HFFc6 (cell line): ENCODE data around the gene PAN3. TPM values are rescaled to one million over a fixed set of nuclear protein-coding genes. Genes with fewer than 3 reads are reported as not detected.

Experiments used
- DNase-seq: peaks from one replicate; pipeline ENCODE4 v3.0.0-alpha.2; 2018
- H3K27ac Mint-ChIP-seq: 2 replicates; pipeline ENCODE4 v1.8.0; 2020; ENCODE audit warnings: mild to moderate bottlenecking, mixed read lengths
- H3K27me3 Mint-ChIP-seq: 2 replicates; pipeline ENCODE4 v1.8.0; 2021; ENCODE audit warnings: mild to moderate bottlenecking, moderate library complexity, mixed read lengths; ENCODE audit not compliant: insufficient read depth
- H3K36me3 Mint-ChIP-seq: 2 replicates; pipeline ENCODE4 v1.8.0; 2021; ENCODE audit warnings: low read depth, mixed read lengths
- H3K4me1 Mint-ChIP-seq: 2 replicates; pipeline ENCODE4 v1.8.0; 2020; ENCODE audit warnings: low read depth, mixed read lengths
- H3K4me3 Mint-ChIP-seq: 2 replicates; pipeline ENCODE4 v1.8.0; 2020; ENCODE audit warnings: mild to moderate bottlenecking, moderate library complexity, mixed read lengths
- H3K9me3 Mint-ChIP-seq: 2 replicates; pipeline ENCODE4 v1.8.0; 2020; ENCODE audit warnings: mild to moderate bottlenecking, mixed read lengths
- total RNA-seq, 6 experiments: library from RNA; stranded (reverse); fragmentation: NEBNext Ultra II Directional; extraction: Animal tissue kit (Norgen Biotek cat#: 25700); gene quantifications; 2 replicates in 1 of 6; 3 replicates in 5 of 6; pipeline ENCODE4 v1.2.3, GENCODE V29; 2021
- TF ChIP-seq, protein P1 (sequence below): fragments of 200-600 bp; sonication (generic); IDR thresholded peaks from 2 replicates; pipeline ENCODE4 v1.5.0; 2021; ENCODE audit warnings: antibody characterized with exemption, mild to moderate bottlenecking

PAN3 gene
- total RNA-seq, 6 experiments from 2014 or later, result 16.9 to 20.2 (median 18.0) TPM

DNA sequence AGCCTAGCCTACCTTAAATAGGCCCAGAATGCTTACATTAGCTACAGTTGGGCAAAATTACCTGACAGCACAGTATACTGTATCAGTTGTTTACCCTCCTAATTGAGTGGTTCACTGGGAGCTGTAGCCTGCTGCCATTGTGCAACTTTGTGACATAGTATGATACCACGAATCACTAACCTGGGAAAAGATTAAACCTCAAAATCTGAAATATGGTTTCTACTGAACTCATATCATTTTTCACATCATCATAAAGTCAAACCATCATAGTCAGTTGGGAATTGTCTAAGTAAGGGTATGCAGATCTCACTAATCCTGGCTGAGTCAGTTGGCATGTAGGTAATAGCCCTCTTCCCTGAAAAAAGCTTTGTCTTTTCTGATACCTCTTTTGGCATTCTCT is 9.2 kb downstream of the PAN3 start:
- TF ChIP-seq, protein P1, sequence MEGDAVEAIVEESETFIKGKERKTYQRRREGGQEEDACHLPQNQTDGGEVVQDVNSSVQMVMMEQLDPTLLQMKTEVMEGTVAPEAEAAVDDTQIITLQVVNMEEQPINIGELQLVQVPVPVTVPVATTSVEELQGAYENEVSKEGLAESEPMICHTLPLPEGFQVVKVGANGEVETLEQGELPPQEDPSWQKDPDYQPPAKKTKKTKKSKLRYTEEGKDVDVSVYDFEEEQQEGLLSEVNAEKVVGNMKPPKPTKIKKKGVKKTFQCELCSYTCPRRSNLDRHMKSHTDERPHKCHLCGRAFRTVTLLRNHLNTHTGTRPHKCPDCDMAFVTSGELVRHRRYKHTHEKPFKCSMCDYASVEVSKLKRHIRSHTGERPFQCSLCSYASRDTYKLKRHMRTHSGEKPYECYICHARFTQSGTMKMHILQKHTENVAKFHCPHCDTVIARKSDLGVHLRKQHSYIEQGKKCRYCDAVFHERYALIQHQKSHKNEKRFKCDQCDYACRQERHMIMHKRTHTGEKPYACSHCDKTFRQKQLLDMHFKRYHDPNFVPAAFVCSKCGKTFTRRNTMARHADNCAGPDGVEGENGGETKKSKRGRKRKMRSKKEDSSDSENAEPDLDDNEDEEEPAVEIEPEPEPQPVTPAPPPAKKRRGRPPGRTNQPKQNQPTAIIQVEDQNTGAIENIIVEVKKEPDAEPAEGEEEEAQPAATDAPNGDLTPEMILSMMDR, result no peak
- Mint-ChIP-seq H3K4me3 (no peak overlapping the region), H3K4me1 (peaks cover 17% of the 10 kb centered on the region), H3K27me3 (no peaks in the 10 kb centered on the region), H3K36me3 (no peaks in the 10 kb centered on the region), H3K9me3 (no peaks in the 10 kb centered on the region), H3K27ac (no peak overlapping the region)
- no peak for DNase-seq

DNA sequence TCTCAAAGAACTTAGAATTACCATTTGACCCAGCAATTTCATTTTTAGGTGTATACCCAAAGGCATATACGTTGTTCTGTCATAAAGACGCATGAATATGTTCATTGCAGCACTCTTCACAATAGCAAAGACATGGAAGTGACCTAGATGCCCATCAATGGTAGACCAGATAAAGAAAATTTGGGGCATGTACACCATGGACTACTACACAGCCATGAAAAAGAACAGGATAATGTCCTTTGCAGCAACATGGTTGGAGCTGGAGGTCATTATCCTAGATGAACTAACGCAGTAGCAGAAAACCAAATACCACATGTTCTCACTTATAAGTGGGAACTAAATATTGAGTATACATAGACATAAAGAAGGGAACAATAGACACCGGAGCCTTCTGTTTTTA is 20.7 kb downstream of the PAN3 start:
- DNase-seq, result no peak
- TF ChIP-seq, protein P1, result no peak
- H3K27me3 Mint-ChIP-seq, result no peaks in the 10 kb centered on the region
- H3K36me3 Mint-ChIP-seq, result peaks cover 22% of the 10 kb centered on the region
- no peak overlapping the region for H3K4me3 Mint-ChIP-seq
- H3K9me3 Mint-ChIP-seq, result no peaks in the 10 kb centered on the region; the same call in 1 of the 2 replicates
- H3K4me1 Mint-ChIP-seq, result peaks cover 28% of the 10 kb centered on the region
- no peak overlapping the region for H3K27ac Mint-ChIP-seq

DNA sequence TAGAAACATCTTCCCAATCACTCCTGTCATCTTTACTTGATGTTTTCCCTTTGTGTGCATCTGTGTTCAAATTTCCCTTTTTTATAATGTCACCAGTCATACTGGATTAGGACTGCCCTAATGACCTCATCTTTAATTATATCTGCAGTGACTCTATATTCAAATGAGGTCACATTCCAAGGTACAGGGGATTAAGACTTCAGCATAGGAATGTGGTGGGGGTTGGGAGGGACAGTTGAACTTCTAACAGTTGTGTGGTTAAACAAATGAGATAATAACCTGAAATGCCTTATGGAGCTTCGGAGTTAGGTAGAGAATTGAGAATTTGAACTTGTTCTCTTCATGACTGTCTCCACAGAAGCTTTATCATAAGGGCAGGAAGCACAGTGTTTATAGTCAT is 23.0 kb downstream of the PAN3 start:
- peak; percentile 25 for DNase-seq
- H3K4me1 Mint-ChIP-seq, result peaks cover 28% of the 10 kb centered on the region
- H3K36me3 Mint-ChIP-seq, result peaks cover 26% of the 10 kb centered on the region
- H3K9me3 Mint-ChIP-seq, result no peaks in the 10 kb centered on the region; the same call in 1 of the 2 replicates
- H3K27me3 Mint-ChIP-seq, result no peaks in the 10 kb centered on the region
- peak overlapping the region; percentile 36 for H3K4me3 Mint-ChIP-seq
- TF ChIP-seq, protein P1, result no peak
- peak overlapping the region; percentile 63 for H3K27ac Mint-ChIP-seq

DNA sequence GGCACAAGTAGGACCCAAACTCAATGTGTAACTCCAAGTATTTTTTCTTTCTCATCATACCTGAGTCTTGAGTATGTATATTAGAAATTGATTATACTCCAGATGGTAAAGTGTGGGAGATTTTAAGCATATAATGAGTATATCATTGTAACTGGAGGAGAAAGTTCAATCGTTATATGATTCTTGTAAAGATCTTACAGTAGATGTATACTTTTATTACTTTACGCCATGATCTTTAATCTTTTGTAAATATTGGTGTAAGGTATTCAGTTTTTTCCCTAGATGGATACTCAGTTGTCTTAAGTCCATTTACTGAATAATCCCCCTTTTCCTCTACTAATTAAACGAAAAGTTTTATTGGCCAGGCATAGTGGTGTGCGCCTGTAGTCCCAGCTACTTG is 25.2 kb downstream of the PAN3 start:
- H3K27ac Mint-ChIP-seq, result no peak overlapping the region

DNA sequence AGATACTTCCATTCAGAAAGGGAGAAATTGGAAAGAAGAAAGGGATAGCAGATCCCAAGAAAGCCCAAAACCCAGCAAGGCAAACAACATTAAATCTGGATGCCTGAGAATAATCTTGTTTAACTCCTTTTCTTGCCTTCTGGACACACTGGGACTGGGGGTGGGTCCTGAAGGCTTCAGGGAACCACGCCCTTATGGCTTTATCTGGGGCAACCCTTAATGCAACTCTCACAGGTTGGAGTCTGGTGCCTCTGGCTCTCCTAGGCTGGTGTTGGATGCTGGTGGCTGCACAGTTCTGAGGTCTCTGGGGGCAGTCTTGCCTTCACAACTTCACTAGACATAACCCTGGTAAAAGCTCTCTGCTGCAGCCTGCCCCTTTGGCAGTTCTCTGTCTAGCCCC is 27.9 kb downstream of the PAN3 start:
- Mint-ChIP-seq H3K4me3 (no peak overlapping the region), H3K9me3 (no peaks in the 10 kb centered on the region), H3K27ac (no peak overlapping the region), H3K36me3 (peaks cover 6% of the 10 kb centered on the region), H3K4me1 (peaks cover 15% of the 10 kb centered on the region), H3K27me3 (no peaks in the 10 kb centered on the region)
- TF ChIP-seq, protein P1, result no peak
- DNase-seq, result no peak

More for the DNA sequence above, 25.2 kb downstream of the PAN3 start:
- Mint-ChIP-seq H3K9me3 (no peaks in the 10 kb centered on the region), H3K4me3 (no peak overlapping the region), H3K4me1 (peaks cover 28% of the 10 kb centered on the region), H3K36me3 (peaks cover 9% of the 10 kb centered on the region; the same call in 1 of the 2 replicates), H3K27me3 (no peaks in the 10 kb centered on the region)
- TF ChIP-seq, protein P1, result no peak
- DNase-seq, result no peak

DNA sequence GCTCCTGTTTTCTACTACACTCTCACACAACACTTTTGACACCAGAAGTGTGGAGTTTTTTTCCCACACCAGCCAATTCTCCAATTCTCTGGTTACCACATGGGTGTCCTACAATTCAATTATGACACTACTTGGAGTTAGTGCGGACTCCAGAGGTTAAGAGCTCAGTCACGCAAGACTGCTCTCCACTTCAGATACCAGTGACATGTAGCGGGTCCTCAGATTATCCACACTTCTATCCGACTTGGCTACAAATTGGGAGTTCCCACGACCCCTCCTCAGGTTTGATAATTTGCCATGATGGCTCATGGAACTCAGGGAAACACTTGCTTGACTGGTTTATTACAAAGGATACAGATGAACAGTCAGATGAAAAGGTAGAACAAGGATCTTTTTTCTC is 32.9 kb downstream of the PAN3 start:
- no peaks in the 10 kb centered on the region for H3K27me3 Mint-ChIP-seq
- H3K9me3 Mint-ChIP-seq, result no peaks in the 10 kb centered on the region
- H3K27ac Mint-ChIP-seq, result no peak overlapping the region
- H3K36me3 Mint-ChIP-seq, result peaks cover 16% of the 10 kb centered on the region
- no peak overlapping the region for H3K4me3 Mint-ChIP-seq
- DNase-seq, result no peak
- TF ChIP-seq, protein P1, result no peak
- peaks cover 20% of the 10 kb centered on the region for H3K4me1 Mint-ChIP-seq
